GM23338 (cell line): ENCODE results near the gene TRPM1. TPM values are rescaled to one million over a fixed set of nuclear protein-coding genes. Genes with fewer than 3 reads are reported as not detected.

Experiments
- ATAC-seq: fragments of 200-7000 bp; cut with Tn5 transposase; 3 replicates; pipeline ENCODE4 v1.9.1; 2020
- DNase-seq: peaks from one replicate; pipeline ENCODE4 v3.0.0-alpha.2; 2015; ENCODE audit warnings: low spot score
- H2AFZ ChIP-seq: fragments of 200-600 bp; sonication (generic); 2 replicates; pipeline ENCODE4 v1.8.0; 2016; ENCODE audit warnings: antibody characterized with exemption, mild to moderate bottlenecking, moderate library complexity
- H3F3A ChIP-seq: fragments of 200-600 bp; sonication (generic); replicated peaks from 2 replicates; pipeline ENCODE4 v1.8.0; 2017; ENCODE audit warnings: antibody characterized with exemption, mixed run types, low read depth
- H3K27ac ChIP-seq: fragments of 200-600 bp; sonication (generic); 2 replicates; pipeline ENCODE4 v1.6.1; 2016; ENCODE audit warnings: low read depth
- H3K27me3 ChIP-seq: fragments of 200-600 bp; sonication (generic); 2 replicates; pipeline ENCODE4 v1.8.0; 2016; ENCODE audit warnings: mild to moderate bottlenecking, mixed run types, moderate library complexity; ENCODE audit not compliant: insufficient read depth
- H3K36me3 ChIP-seq: fragments of 200-600 bp; sonication (generic); 2 replicates; pipeline ENCODE4 v1.8.0; 2016; ENCODE audit warnings: mild to moderate bottlenecking; ENCODE audit not compliant: insufficient read depth
- H3K4me1 ChIP-seq: fragments of 200-600 bp; sonication (generic); 2 replicates; pipeline ENCODE4 v1.8.0; 2016; ENCODE audit warnings: mild to moderate bottlenecking, moderate library complexity; ENCODE audit not compliant: insufficient read depth
- H3K4me2 ChIP-seq: fragments of 200-600 bp; sonication (generic); 2 replicates; pipeline ENCODE4 v1.7.1; 2017; ENCODE audit warnings: mixed run types
- H3K4me3 ChIP-seq: fragments of 200-600 bp; sonication (generic); 2 replicates; pipeline ENCODE4 v1.6.1; 2016; ENCODE audit warnings: mixed run types
- H3K79me2 ChIP-seq: fragments of 200-600 bp; sonication (generic); replicated peaks from 2 replicates; pipeline ENCODE4 v1.8.0; 2017; ENCODE audit warnings: mild to moderate bottlenecking; ENCODE audit not compliant: insufficient read depth
- H3K9me2 ChIP-seq: fragments of 200-600 bp; sonication (generic); 2 replicates; pipeline ENCODE4 v1.8.0; 2017; ENCODE audit not compliant: insufficient read depth
- H4K20me1 ChIP-seq: fragments of 200-600 bp; sonication (generic); replicated peaks from 2 replicates; pipeline ENCODE4 v1.8.0; 2017; ENCODE audit warnings: mild to moderate bottlenecking; ENCODE audit not compliant: insufficient read depth
- H3K27ac Mint-ChIP-seq: 2 replicates; pipeline ENCODE4 v1.8.0; 2020; ENCODE audit warnings: inconsistent platforms, mild to moderate bottlenecking, moderate library complexity, mixed read lengths
- H3K27me3 Mint-ChIP-seq: 3 replicates; pipeline ENCODE4 v1.8.0; 2022; ENCODE audit warnings: low read depth, mild to moderate bottlenecking, moderate library complexity, mixed read lengths, inconsistent platforms; ENCODE audit not compliant: insufficient read depth, poor library complexity
- H3K36me3 Mint-ChIP-seq: 3 replicates; pipeline ENCODE4 v1.8.0; 2021; ENCODE audit warnings: low read depth, mild to moderate bottlenecking, inconsistent platforms, moderate library complexity, mixed read lengths
- H3K4me1 Mint-ChIP-seq: 3 replicates; pipeline ENCODE4 v1.8.0; 2020; ENCODE audit warnings: mild to moderate bottlenecking, inconsistent platforms, mixed read lengths
- H3K4me3 Mint-ChIP-seq: 3 replicates; pipeline ENCODE4 v1.8.0; 2021; ENCODE audit warnings: moderate library complexity, mild to moderate bottlenecking, inconsistent platforms, mixed read lengths
- H3K9me3 Mint-ChIP-seq: 3 replicates; pipeline ENCODE4 v1.8.0; 2020; ENCODE audit warnings: moderate library complexity, mild to moderate bottlenecking, inconsistent platforms, mixed read lengths
- EZH2 ChIP-seq: fragments of 200-600 bp; sonication (generic); IDR thresholded peaks from one replicate; pipeline ENCODE4 v1.8.0; 2017; ENCODE audit warnings: antibody characterized with exemption, mild to moderate bottlenecking, low read depth; ENCODE audit not compliant: unreplicated experiment
- EZH2phosphoT487 ChIP-seq: fragments of 200-600 bp; sonication (generic); IDR thresholded peaks from one replicate; pipeline ENCODE4 v1.8.1; 2018; ENCODE audit warnings: antibody characterized with exemption; ENCODE audit not compliant: unreplicated experiment
- JUNB ChIP-seq: IDR thresholded peaks from one replicate; pipeline ENCODE4 v1.6.1; 2016; ENCODE audit warnings: antibody characterized with exemption; ENCODE audit not compliant: unreplicated experiment
- NANOG ChIP-seq: IDR thresholded peaks from 2 replicates; pipeline ENCODE4 v1.6.1; 2016; ENCODE audit warnings: antibody characterized with exemption, borderline replicate concordance
- POLR2AphosphoS5 ChIP-seq: IDR thresholded peaks from 2 replicates; pipeline ENCODE4 v1.6.1; 2016; ENCODE audit warnings: antibody characterized with exemption, low read depth
- ZNF114 ChIP-seq: fragments of 250-450 bp; sonication (Bioruptor Pico); IDR thresholded peaks from 2 replicates; pipeline ENCODE4 v1.5.0; 2020; ENCODE audit warnings: mild to moderate bottlenecking, moderate library complexity
- ZNF331 ChIP-seq: fragments of 250-450 bp; sonication (Bioruptor Pico); IDR thresholded peaks from 2 replicates; pipeline ENCODE4 v1.5.0; 2020; ENCODE audit warnings: low read depth, mild to moderate bottlenecking, moderate library complexity
- polyA plus RNA-seq: library from polyadenylated mRNA; unstranded; fragments of >200 nt; fragmentation: Nextera tagmentation; extraction: Ambion mirVana; gene quantifications from 2 replicates; pipeline ENCODE4 v1.2.1, GENCODE V29; 2016
- total RNA-seq: library from RNA; depleted of rRNA; stranded (reverse); fragments of >200 nt; shearing (Covaris generic); gene quantifications from 2 replicates; pipeline ENCODE4 v1.2.3, GENCODE V29; 2014
- TF ChIP-seq, protein P1 (sequence below), 2 experiments: fragments of 200-600 bp in 1 of 2; sonication (generic) in 1 of 2; conservative IDR thresholded peaks; 2 replicates each; pipeline versions ENCODE4 v1.5.1 to v1.6.1; 2016 to 2017; ENCODE audit warnings: antibody characterized with exemption in 2 of 2, low read depth in 2 of 2, mild to moderate bottlenecking in 2 of 2, moderate library complexity in 1 of 2
- TF ChIP-seq, protein P2 (sequence below): IDR thresholded peaks from 2 replicates; pipeline ENCODE4 v1.6.1; 2016; ENCODE audit warnings: antibody characterized with exemption
- TF ChIP-seq, protein P3 (sequence below): IDR thresholded peaks from one replicate; pipeline ENCODE4 v1.6.1; 2018; ENCODE audit warnings: antibody characterized with exemption; ENCODE audit not compliant: unreplicated experiment

TRPM1 gene
- total and polyA plus RNA-seq, 2 experiments from 2014 or later: 0.19 TPM; not detected in 1

GRCh38 chr15:31074321-31074720 is 27.2 kb downstream of the TRPM1 start (continued):
- TF ChIP-seq, protein P1, sequence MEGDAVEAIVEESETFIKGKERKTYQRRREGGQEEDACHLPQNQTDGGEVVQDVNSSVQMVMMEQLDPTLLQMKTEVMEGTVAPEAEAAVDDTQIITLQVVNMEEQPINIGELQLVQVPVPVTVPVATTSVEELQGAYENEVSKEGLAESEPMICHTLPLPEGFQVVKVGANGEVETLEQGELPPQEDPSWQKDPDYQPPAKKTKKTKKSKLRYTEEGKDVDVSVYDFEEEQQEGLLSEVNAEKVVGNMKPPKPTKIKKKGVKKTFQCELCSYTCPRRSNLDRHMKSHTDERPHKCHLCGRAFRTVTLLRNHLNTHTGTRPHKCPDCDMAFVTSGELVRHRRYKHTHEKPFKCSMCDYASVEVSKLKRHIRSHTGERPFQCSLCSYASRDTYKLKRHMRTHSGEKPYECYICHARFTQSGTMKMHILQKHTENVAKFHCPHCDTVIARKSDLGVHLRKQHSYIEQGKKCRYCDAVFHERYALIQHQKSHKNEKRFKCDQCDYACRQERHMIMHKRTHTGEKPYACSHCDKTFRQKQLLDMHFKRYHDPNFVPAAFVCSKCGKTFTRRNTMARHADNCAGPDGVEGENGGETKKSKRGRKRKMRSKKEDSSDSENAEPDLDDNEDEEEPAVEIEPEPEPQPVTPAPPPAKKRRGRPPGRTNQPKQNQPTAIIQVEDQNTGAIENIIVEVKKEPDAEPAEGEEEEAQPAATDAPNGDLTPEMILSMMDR (conservative IDR thresholded peaks at IDR 0.05; ENCODE audit: low read depth in 2 of 2): no peak
- no peak for TF ChIP-seq EZH2phosphoT487
- TF ChIP-seq, protein P2, sequence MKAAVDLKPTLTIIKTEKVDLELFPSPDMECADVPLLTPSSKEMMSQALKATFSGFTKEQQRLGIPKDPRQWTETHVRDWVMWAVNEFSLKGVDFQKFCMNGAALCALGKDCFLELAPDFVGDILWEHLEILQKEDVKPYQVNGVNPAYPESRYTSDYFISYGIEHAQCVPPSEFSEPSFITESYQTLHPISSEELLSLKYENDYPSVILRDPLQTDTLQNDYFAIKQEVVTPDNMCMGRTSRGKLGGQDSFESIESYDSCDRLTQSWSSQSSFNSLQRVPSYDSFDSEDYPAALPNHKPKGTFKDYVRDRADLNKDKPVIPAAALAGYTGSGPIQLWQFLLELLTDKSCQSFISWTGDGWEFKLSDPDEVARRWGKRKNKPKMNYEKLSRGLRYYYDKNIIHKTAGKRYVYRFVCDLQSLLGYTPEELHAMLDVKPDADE: no peak
- TF ChIP-seq JUNB: no peak
- TF ChIP-seq, protein P3, sequence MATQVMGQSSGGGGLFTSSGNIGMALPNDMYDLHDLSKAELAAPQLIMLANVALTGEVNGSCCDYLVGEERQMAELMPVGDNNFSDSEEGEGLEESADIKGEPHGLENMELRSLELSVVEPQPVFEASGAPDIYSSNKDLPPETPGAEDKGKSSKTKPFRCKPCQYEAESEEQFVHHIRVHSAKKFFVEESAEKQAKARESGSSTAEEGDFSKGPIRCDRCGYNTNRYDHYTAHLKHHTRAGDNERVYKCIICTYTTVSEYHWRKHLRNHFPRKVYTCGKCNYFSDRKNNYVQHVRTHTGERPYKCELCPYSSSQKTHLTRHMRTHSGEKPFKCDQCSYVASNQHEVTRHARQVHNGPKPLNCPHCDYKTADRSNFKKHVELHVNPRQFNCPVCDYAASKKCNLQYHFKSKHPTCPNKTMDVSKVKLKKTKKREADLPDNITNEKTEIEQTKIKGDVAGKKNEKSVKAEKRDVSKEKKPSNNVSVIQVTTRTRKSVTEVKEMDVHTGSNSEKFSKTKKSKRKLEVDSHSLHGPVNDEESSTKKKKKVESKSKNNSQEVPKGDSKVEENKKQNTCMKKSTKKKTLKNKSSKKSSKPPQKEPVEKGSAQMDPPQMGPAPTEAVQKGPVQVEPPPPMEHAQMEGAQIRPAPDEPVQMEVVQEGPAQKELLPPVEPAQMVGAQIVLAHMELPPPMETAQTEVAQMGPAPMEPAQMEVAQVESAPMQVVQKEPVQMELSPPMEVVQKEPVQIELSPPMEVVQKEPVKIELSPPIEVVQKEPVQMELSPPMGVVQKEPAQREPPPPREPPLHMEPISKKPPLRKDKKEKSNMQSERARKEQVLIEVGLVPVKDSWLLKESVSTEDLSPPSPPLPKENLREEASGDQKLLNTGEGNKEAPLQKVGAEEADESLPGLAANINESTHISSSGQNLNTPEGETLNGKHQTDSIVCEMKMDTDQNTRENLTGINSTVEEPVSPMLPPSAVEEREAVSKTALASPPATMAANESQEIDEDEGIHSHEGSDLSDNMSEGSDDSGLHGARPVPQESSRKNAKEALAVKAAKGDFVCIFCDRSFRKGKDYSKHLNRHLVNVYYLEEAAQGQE: no peak

DNA sequence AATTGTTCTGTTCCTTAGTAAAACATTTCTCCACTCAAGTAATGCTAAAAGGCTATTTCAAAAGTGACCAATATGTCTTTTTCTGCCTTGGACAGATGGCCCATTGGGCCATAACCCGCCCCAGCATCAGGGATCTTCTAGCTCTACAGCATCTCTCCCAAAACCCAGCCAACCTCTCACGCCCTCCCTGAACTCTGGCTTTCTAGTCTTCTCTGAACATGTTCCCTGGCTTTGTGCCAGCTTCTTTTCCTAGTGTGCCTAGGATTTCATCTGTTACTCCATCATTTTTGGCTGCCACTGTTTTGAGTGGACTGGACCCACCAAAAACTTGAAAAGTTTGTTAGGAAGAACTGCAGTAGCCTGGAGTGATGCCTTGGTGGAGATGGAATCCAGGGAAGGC is 30.7 kb downstream of the TRPM1 start:
- no peaks in the 10 kb centered on the region for H3K4me1 ChIP-seq
- Mint-ChIP-seq H3K27me3 (peaks cover under 1% of the 10 kb centered on the region), H3K9me3 (no peaks in the 10 kb centered on the region), H3K36me3 (no peaks in the 10 kb centered on the region), H3K27ac (no peak overlapping the region), H3K4me3 (no peak overlapping the region), H3K4me1 (peaks cover 9% of the 10 kb centered on the region)
- no peaks in the 10 kb centered on the region for H3K27me3 ChIP-seq
- 0 out of 2 replicates have a peak, but pooled peaks cover 20% of the 10 kb centered on the region for H3K9me2 ChIP-seq
- no peaks in the 10 kb centered on the region for H3K79me2 ChIP-seq
- no peak for DNase-seq
- no peak overlapping the region for H3K4me3 ChIP-seq
- no peak overlapping the region for H3K27ac ChIP-seq
- H4K20me1 ChIP-seq: no peaks in the 10 kb centered on the region
- H3K36me3 ChIP-seq: no peaks in the 10 kb centered on the region
- ATAC-seq: no peak
- H3F3A ChIP-seq: no peaks in the 10 kb centered on the region
- H2AFZ ChIP-seq: no peak overlapping the region
- H3K4me2 ChIP-seq: no peak overlapping the region
- TF ChIP-seq ZNF331 (CRISPR knock-in tag) (no peak), POLR2AphosphoS5 (no peak), ZNF114 (CRISPR knock-in tag) (no peak), NANOG (no peak), EZH2 (no peak), EZH2phosphoT487 (no peak)
